Measurements from ENCODE around the gene MAST4.

The MAST4 gene

GRCh38 chr5:66644111-66644510 lies 47.9 kb downstream of the MAST4 start:
- H3K9me3 ChIP-seq (ENCODE audit: control insufficient read depth in 2 of 2, low read length in 2 of 2), result no peaks in the 10 kb centered on the region
- H3K4me1 ChIP-seq (ENCODE audit: control insufficient read depth, insufficient read depth, low read length), result no peaks in the 10 kb centered on the region
- H3K4me3 ChIP-seq (ENCODE audit: low read length in 2 of 2), result no peak overlapping the region
- no peaks in the 10 kb centered on the region for H3K27me3 ChIP-seq (ENCODE audit: control insufficient read depth in 1 of 2, insufficient read depth in 2 of 2, low read length in 2 of 2)
- H3K36me3 ChIP-seq (ENCODE audit: control insufficient read depth in 2 of 2, insufficient read depth in 2 of 2, low read length in 2 of 2), result no peaks in the 10 kb centered on the region
- no peak overlapping the region for H3K9ac ChIP-seq (ENCODE audit: low read length in 2 of 2)
- no peak overlapping the region for H3K27ac ChIP-seq (ENCODE audit: low read length)

GRCh38 chr5:66645039-66645438 lies 48.8 kb downstream of the MAST4 start:
- Histone ChIP-seq H3K4me1 (ENCODE audit: control insufficient read depth, insufficient read depth, low read length) (no peaks in the 10 kb centered on the region), H3K27ac (ENCODE audit: low read length) (no peak overlapping the region), H3K36me3 (ENCODE audit: control insufficient read depth in 2 of 2, insufficient read depth in 2 of 2, low read length in 2 of 2) (no peaks in the 10 kb centered on the region), H3K27me3 (ENCODE audit: control insufficient read depth in 1 of 2, insufficient read depth in 2 of 2, low read length in 2 of 2) (no peaks in the 10 kb centered on the region), H3K4me3 (ENCODE audit: low read length in 2 of 2) (no peak overlapping the region), H3K9me3 (ENCODE audit: control insufficient read depth in 2 of 2, low read length in 2 of 2) (no peaks in the 10 kb centered on the region), H3K9ac (ENCODE audit: low read length in 2 of 2) (no peak overlapping the region)

GRCh38 chr5:66646570-66646969 lies 50.4 kb downstream of the MAST4 start:
- no peaks in the 10 kb centered on the region for H3K36me3 ChIP-seq (ENCODE audit: control insufficient read depth in 2 of 2, insufficient read depth in 2 of 2, low read length in 2 of 2)
- peaks cover 0 to 3% of the 10 kb centered on the region in 2 donors for H3K9me3 ChIP-seq (ENCODE audit: control insufficient read depth in 2 of 2, low read length in 2 of 2)
- H3K27me3 ChIP-seq (ENCODE audit: control insufficient read depth in 1 of 2, insufficient read depth in 2 of 2, low read length in 2 of 2), result no peaks in the 10 kb centered on the region
- no peak overlapping the region for H3K9ac ChIP-seq (ENCODE audit: low read length in 2 of 2)
- H3K4me3 ChIP-seq (ENCODE audit: low read length in 2 of 2), result no peak overlapping the region
- H3K4me1 ChIP-seq (ENCODE audit: control insufficient read depth, insufficient read depth, low read length), result no peaks in the 10 kb centered on the region
- H3K27ac ChIP-seq (ENCODE audit: low read length), result no peak overlapping the region

- Histone ChIP-seq H3K36me3 (ENCODE audit: control insufficient read depth in 2 of 2, insufficient read depth in 2 of 2, low read length in 2 of 2) (no peaks in the 10 kb centered on the region), H3K27ac (ENCODE audit: low read length) (no peak overlapping the region), H3K27me3 (ENCODE audit: control insufficient read depth in 1 of 2, insufficient read depth in 2 of 2, low read length in 2 of 2) (no peaks in the 10 kb centered on the region), H3K9me3 (ENCODE audit: control insufficient read depth in 2 of 2, low read length in 2 of 2) (peaks cover 0 to 5% of the 10 kb centered on the region in 2 donors), H3K9ac (ENCODE audit: low read length in 2 of 2) (no peak overlapping the region), H3K4me3 (ENCODE audit: low read length in 2 of 2) (no peak overlapping the region), H3K4me1 (ENCODE audit: control insufficient read depth, insufficient read depth, low read length) (no peaks in the 10 kb centered on the region)
These were observed 51.1 kb downstream of the MAST4 start for GRCh38 chr5:66647146-66647856.

GRCh38 chr5:66652818-66653217 lies 56.6 kb downstream of the MAST4 start:
- no peak overlapping the region for H3K27ac ChIP-seq (ENCODE audit: low read length)
- peaks cover 0 to 5% of the 10 kb centered on the region in 2 donors for H3K9me3 ChIP-seq (ENCODE audit: control insufficient read depth in 2 of 2, low read length in 2 of 2)
- no peak overlapping the region for H3K4me3 ChIP-seq (ENCODE audit: low read length in 2 of 2)
- no peaks in the 10 kb centered on the region for H3K27me3 ChIP-seq (ENCODE audit: control insufficient read depth in 1 of 2, insufficient read depth in 2 of 2, low read length in 2 of 2)
- H3K36me3 ChIP-seq (ENCODE audit: control insufficient read depth in 2 of 2, insufficient read depth in 2 of 2, low read length in 2 of 2), result no peaks in the 10 kb centered on the region
- H3K9ac ChIP-seq (ENCODE audit: low read length in 2 of 2), result no peak overlapping the region
- no peaks in the 10 kb centered on the region for H3K4me1 ChIP-seq (ENCODE audit: control insufficient read depth, insufficient read depth, low read length)

GRCh38 chr5:66653325-66653724 lies 57.1 kb downstream of the MAST4 start:
- Histone ChIP-seq H3K27ac (ENCODE audit: low read length) (no peak overlapping the region), H3K4me1 (ENCODE audit: control insufficient read depth, insufficient read depth, low read length) (no peaks in the 10 kb centered on the region), H3K4me3 (ENCODE audit: low read length in 2 of 2) (no peak overlapping the region), H3K36me3 (ENCODE audit: control insufficient read depth in 2 of 2, insufficient read depth in 2 of 2, low read length in 2 of 2) (no peaks in the 10 kb centered on the region), H3K9me3 (ENCODE audit: control insufficient read depth in 2 of 2, low read length in 2 of 2) (peaks cover 0 to 5% of the 10 kb centered on the region in 2 donors), H3K9ac (ENCODE audit: low read length in 2 of 2) (no peak overlapping the region), H3K27me3 (ENCODE audit: control insufficient read depth in 1 of 2, insufficient read depth in 2 of 2, low read length in 2 of 2) (no peaks in the 10 kb centered on the region)

- H3K4me3 ChIP-seq (ENCODE audit: low read length in 2 of 2), result no peak overlapping the region
- H3K9ac ChIP-seq (ENCODE audit: low read length in 2 of 2), result no peak overlapping the region
- H3K4me1 ChIP-seq (ENCODE audit: control insufficient read depth, insufficient read depth, low read length), result no peaks in the 10 kb centered on the region
- H3K27me3 ChIP-seq (ENCODE audit: control insufficient read depth in 1 of 2, insufficient read depth in 2 of 2, low read length in 2 of 2), result no peaks in the 10 kb centered on the region
- H3K27ac ChIP-seq (ENCODE audit: low read length), result no peak overlapping the region
- no peaks in the 10 kb centered on the region for H3K36me3 ChIP-seq (ENCODE audit: control insufficient read depth in 2 of 2, insufficient read depth in 2 of 2, low read length in 2 of 2)
- H3K9me3 ChIP-seq (ENCODE audit: control insufficient read depth in 2 of 2, low read length in 2 of 2), result peaks cover 0 to 5% of the 10 kb centered on the region in 2 donors
These were observed 59.5 kb downstream of the MAST4 start for GRCh38 chr5:66655395-66656324.

GRCh38 chr5:66658516-66658915 lies 62.3 kb downstream of the MAST4 start:
- no peak overlapping the region for H3K9ac ChIP-seq (ENCODE audit: low read length in 2 of 2)
- no peaks in the 10 kb centered on the region for H3K9me3 ChIP-seq (ENCODE audit: control insufficient read depth in 2 of 2, low read length in 2 of 2)
- H3K4me1 ChIP-seq (ENCODE audit: control insufficient read depth, insufficient read depth, low read length), result no peaks in the 10 kb centered on the region
- H3K27ac ChIP-seq (ENCODE audit: low read length), result no peak overlapping the region
- H3K36me3 ChIP-seq (ENCODE audit: control insufficient read depth in 2 of 2, insufficient read depth in 2 of 2, low read length in 2 of 2), result no peaks in the 10 kb centered on the region
- no peaks in the 10 kb centered on the region for H3K27me3 ChIP-seq (ENCODE audit: control insufficient read depth in 1 of 2, insufficient read depth in 2 of 2, low read length in 2 of 2)
- H3K4me3 ChIP-seq (ENCODE audit: low read length in 2 of 2), result no peak overlapping the region

- H3K9me3 ChIP-seq (ENCODE audit: control insufficient read depth in 2 of 2, low read length in 2 of 2), result no peaks in the 10 kb centered on the region
- H3K27me3 ChIP-seq (ENCODE audit: control insufficient read depth in 1 of 2, insufficient read depth in 2 of 2, low read length in 2 of 2), result no peaks in the 10 kb centered on the region
These were observed 63.6 kb downstream of the MAST4 start for GRCh38 chr5:66659780-66660179.

GRCh38 chr5:66660396-66660795 lies 64.2 kb downstream of the MAST4 start:
- Histone ChIP-seq H3K27ac (ENCODE audit: low read length) (no peak overlapping the region), H3K9ac (ENCODE audit: low read length in 2 of 2) (no peak overlapping the region)

More at GRCh38 chr5:66659780-66660179, 63.6 kb downstream of the MAST4 start:
- H3K4me1 ChIP-seq (ENCODE audit: control insufficient read depth, insufficient read depth, low read length), result no peaks in the 10 kb centered on the region
- H3K9ac ChIP-seq (ENCODE audit: low read length in 2 of 2), result no peak overlapping the region
- no peak overlapping the region for H3K4me3 ChIP-seq (ENCODE audit: low read length in 2 of 2)
- H3K27ac ChIP-seq (ENCODE audit: low read length), result no peak overlapping the region
- no peaks in the 10 kb centered on the region for H3K36me3 ChIP-seq (ENCODE audit: control insufficient read depth in 2 of 2, insufficient read depth in 2 of 2, low read length in 2 of 2)

GRCh38 chr5:66661149-66661548 lies 65.0 kb downstream of the MAST4 start:
- H3K9ac ChIP-seq (ENCODE audit: low read length in 2 of 2), result no peak overlapping the region
- H3K36me3 ChIP-seq (ENCODE audit: control insufficient read depth in 2 of 2, insufficient read depth in 2 of 2, low read length in 2 of 2), result no peaks in the 10 kb centered on the region
- H3K27me3 ChIP-seq (ENCODE audit: control insufficient read depth in 1 of 2, insufficient read depth in 2 of 2, low read length in 2 of 2), result no peaks in the 10 kb centered on the region
- no peaks in the 10 kb centered on the region for H3K9me3 ChIP-seq (ENCODE audit: control insufficient read depth in 2 of 2, low read length in 2 of 2)
- no peak overlapping the region for H3K4me3 ChIP-seq (ENCODE audit: low read length in 2 of 2)
- H3K27ac ChIP-seq (ENCODE audit: low read length), result no peak overlapping the region
- H3K4me1 ChIP-seq (ENCODE audit: control insufficient read depth, insufficient read depth, low read length), result no peaks in the 10 kb centered on the region

More at GRCh38 chr5:66660396-66660795, 64.2 kb downstream of the MAST4 start:
- no peaks in the 10 kb centered on the region for H3K4me1 ChIP-seq (ENCODE audit: control insufficient read depth, insufficient read depth, low read length)
- H3K36me3 ChIP-seq (ENCODE audit: control insufficient read depth in 2 of 2, insufficient read depth in 2 of 2, low read length in 2 of 2), result no peaks in the 10 kb centered on the region
- H3K9me3 ChIP-seq (ENCODE audit: control insufficient read depth in 2 of 2, low read length in 2 of 2), result no peaks in the 10 kb centered on the region
- no peak overlapping the region for H3K4me3 ChIP-seq (ENCODE audit: low read length in 2 of 2)
- H3K27me3 ChIP-seq (ENCODE audit: control insufficient read depth in 1 of 2, insufficient read depth in 2 of 2, low read length in 2 of 2), result no peaks in the 10 kb centered on the region

Data from stomach smooth muscle (tissue), 2 donors.